Left lobe of liver (tissue), 2 donors: Measurements from ENCODE around the gene ALG14. TPM values are rescaled to one million over a fixed set of nuclear protein-coding genes. Genes with fewer than 3 reads are reported as not detected.
"Not testable (repeated sequence)": the region's sequence is repeated elsewhere in the genome, so short reads cannot be mapped to it uniquely, and the experiment has no call there.

ENCODE experiments used
- ATAC-seq: fragments of 200-7000 bp; cut with Tn5 transposase; one replicate; pipeline ENCODE4 v1.9.1; 2020; ENCODE audit warnings: mild to moderate bottlenecking, moderate library complexity
- DNase-seq: peaks from one replicate; pipeline ENCODE4 v3.0.0-alpha.2; 2020; ENCODE audit warnings: low spot score
- total RNA-seq: library from RNA; stranded (reverse); gene quantifications from one replicate; pipeline ENCODE4 v1.2.1, GENCODE V29; 2021
- donor health status: DM: no; HTN: no; CAD: no; lungs with moderate emphysema.
- donor health status: DM: no; HTN: yes; CAD: no.

The ALG14 gene
- total RNA-seq, 1 donor from 2014 or later: 5.4 TPM

DNA sequence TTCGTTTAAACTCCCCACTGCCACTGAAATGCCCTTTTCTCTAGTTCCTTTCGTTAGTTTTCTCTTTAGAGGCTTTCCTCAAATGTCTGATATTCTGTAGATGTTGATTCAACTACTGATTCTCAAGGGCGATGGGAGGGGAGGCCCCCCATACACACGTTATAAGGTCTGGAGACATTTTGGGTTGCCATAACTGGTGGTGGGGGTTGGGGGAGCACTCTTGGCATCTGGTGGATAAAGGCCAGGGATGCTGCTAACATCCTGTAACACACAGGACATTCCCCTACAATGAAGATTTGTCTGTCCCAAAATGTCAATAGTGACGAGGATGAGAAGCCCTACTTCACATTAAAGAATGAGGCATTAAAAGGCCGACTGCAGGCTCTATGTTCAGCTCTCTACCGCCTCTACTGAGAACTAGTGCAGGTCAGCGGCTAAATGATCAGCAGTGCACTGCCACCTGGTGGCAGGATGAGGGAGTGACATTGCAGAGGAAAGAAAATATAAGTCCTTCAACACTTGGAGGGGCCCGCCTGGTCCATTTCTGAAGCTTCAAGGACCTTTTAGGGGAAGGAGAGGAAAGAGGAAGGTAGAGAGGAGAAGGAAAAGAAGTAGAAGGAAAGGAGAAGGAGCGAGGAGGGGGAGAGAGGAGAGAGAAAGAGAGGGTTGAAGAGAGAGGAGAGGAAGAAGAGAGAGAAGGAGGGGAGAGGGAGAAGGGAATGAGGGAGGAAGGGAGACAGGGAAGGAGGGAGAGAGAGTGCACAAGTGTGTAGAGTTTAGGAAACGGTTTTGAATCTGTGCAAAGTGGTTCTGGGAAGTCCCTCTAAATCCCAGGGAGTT is 29.4 kb downstream of the ALG14 start:
- ATAC-seq (peak; percentile 96), DNase-seq (peak; percentile 82)

DNA sequence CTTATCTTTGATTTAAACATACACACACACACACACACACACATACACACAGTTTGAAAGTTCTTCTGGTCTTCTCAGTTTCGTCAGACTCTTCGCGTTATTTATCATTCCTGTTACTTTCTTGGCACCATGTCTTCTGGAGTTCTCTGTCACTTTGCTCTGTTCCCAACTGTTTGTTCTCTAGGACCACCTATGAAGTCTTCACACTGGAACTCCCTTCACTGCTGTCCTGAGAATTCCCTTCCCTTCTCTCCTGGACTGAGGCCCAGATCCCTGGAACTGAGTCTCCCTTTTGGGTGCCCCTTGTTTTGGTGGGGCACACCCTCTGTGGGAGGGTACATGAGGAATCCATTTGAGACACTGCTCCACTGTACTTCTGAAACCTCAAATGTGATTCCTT is 30.5 kb downstream of the ALG14 start:
- ATAC-seq: no peak
- DNase-seq: no peak

DNA sequence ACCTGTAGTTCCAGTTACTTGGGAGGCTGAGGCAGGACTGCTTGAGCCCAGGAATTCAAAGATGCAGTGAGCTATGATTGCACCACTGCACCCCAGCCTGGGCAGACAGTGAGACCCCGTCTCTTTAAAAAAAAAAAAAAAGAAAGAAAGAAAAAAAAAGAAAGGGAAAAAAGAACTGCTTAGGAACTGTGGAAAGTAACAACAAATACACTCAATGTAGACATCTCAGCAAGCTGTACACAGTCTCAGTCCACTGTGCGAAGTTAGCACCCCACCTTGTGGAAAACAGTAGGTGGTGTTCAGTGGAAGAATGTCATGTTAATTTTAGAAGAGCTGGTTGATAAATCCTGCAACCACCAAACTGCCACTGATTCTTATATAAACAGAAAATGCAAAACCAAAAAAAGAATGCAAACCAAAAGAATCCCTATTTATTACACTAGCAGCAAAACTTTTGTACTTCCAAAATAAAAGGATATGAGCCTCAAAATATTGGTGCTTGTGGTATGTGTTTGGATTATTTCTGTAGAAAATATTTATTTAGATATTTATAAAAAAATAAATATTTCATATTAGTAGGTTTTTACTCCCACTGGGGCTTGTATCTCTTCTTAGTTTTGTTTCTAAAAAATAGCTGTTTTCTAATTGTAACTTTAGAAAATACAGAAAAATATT is 31.1 kb downstream of the ALG14 start:
- DNase-seq: peak; percentile 57
- ATAC-seq: peak; percentile 84

DNA sequence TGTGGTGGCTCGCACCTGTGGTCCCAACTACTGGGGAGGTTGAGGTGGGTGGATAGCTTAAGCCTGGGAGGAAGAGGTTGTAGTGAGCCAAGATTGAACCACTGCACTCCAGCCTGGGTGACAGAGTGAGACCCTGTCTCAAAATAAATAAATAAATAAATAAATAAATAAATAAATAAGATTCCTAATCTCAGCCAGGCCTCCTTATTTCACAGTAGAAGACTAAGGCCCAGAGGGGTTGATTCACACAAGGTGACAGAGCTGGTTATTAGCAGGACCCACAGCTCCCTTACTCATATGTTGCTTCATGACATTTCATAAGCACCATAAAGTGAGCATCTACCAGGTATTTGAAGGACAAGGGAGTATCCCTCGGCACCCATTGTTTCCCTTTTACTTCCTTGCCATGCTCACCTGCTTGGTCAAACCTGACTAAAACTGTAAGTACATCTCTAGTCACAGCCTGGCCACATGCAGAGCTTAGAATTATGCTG is 32.7 kb downstream of the ALG14 start:
- ATAC-seq (no peak), DNase-seq (no peak)

DNA sequence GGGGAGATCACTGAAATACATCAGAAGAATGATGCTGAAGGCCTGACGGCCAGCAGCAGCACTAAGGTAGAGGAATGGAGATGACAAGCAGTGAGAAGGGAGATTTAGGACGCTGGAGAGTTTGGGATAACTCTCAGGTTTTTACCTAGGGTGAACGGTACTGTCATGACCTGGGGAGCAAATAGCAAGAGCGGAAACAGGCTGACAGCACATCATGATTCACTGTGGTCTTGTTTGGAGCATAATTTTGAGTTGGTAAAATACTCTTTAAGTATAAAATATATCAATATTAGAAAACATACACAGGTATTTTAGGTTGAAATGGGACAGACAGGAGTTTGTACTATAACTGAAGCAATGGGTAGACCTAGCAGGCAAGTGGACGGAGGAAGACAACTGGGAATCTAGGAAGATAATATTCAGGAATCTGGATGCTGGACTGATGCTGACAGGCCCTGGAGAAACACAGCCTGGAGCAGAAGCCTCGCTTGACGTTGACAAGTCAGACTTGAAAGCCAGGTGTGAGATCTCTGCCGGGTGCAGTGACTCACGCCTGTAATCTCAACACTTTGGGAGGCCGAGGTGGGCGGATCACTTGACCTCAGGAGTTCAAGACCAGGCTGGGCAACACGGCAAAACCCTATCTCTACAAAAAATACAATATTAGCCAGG is 33.3 kb downstream of the ALG14 start:
- DNase-seq: no peak
- ATAC-seq: no peak

DNA sequence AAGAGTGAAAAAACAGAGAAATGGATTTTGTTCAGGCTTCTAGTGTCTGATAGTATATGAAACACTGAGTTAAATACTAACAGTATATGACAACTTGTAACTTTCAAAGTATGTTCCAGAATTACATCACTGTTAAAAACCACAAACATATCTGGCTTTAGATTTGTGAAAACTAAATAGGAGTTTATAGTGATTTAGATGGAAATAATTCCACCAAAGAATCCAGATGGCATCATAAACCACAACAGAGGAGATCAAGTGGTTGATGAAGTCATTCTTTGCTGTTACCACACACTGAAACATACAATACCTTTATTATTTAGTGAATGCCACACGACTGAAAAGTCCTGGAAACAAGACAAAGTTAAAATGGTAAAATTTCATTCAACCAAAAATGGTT is 37.2 kb downstream of the ALG14 start:
- no peak for DNase-seq
- ATAC-seq: no peak

DNA sequence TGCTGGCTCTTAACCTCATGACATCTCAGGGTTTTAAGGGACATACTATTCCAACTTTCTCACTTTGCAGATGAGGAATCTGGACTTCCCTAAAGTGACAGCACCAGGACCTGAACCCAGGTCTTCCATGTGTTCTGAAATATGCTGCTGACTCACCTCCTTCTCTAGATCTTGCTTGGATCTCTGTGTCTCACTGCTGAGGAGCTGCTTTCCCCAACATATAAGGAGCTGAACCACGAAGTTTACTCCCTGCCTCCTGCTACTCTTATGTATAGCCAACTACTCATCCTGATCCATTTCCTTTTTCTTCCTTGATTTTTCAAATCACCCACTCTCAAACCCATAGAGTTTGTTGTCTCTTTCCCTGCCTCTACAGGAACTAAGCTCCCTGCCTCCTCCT is 38.2 kb downstream of the ALG14 start:
- ATAC-seq (no peak), DNase-seq (no peak)

DNA sequence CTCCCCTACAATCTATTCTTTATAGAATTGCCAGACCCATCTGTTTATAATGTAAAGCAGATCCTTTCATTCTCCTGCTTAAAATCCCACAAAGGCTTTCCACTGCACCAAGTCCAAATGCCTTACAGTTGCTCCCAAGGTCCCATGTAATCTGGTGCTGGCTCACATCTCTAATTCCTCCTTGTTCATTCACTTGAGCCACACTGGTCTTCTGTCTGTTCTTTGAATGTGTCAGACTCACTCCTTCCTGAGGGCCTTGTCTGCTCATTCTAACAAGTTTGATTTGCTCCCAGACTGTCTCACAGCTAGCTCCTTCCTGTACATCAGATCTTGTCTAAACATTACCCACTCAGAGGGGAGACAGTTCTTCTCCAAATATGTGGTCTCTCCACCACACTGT is 38.9 kb downstream of the ALG14 start:
- no peak for DNase-seq
- no peak for ATAC-seq

DNA sequence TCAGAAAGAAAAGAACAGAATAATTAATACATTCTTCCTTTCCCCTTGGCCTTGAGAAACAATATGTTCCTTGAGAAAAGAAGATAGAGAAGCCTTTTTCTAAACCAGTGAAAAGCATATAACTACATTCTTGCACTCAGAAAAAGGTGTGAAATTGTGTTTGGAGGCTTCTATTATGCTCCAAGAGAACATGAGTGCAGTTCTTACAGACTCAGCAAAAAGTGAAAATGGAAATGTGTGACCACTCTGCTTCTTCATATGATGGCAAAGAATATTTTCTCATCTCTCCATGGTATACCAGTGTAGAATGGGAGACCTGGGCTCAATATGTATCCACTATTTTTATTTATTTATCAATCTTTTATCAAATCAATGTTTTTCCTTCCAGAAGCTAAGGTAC is 43.2 kb downstream of the ALG14 start:
- DNase-seq (no peak), ATAC-seq (no peak)

DNA sequence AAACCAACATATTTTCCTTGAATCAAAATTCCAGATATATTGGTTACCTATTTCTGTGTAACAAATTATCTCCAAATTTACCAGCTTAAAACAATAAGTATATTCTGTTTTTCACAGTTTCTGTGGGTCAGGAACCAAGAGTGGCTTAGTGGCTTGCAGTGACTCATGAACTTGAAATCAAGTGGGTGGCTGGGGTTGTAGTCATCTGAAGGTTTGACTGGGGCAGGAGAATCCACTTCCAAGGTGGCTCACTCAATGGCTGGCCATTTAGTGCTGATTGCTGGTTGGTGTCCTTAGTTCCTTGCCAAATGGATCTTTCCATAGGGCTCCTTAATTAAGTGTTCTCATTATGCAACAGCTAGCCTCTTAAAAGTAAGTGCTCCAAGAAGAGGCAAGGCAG is 43.8 kb downstream of the ALG14 start:
- DNase-seq (no peak), ATAC-seq (no peak)

DNA sequence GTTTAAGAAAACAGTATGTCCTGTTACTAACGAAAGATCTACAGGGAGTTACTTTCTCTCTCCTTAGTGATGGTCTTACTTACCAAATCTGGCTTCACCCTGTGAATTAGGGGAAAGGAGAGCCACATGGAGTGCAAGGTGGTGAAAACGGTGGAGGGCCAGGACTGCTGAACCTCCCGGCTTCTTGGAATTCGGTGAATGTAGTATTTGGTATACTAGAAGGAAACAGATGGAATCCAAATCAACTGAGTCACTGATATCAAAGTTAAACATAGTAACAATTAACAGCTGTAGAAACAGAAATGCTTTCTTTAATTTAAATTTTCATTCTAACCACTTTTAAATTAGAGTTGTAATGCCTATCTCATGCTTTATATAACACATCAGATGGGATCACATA is 45.7 kb downstream of the ALG14 start:
- ATAC-seq (no peak), DNase-seq (no peak)

DNA sequence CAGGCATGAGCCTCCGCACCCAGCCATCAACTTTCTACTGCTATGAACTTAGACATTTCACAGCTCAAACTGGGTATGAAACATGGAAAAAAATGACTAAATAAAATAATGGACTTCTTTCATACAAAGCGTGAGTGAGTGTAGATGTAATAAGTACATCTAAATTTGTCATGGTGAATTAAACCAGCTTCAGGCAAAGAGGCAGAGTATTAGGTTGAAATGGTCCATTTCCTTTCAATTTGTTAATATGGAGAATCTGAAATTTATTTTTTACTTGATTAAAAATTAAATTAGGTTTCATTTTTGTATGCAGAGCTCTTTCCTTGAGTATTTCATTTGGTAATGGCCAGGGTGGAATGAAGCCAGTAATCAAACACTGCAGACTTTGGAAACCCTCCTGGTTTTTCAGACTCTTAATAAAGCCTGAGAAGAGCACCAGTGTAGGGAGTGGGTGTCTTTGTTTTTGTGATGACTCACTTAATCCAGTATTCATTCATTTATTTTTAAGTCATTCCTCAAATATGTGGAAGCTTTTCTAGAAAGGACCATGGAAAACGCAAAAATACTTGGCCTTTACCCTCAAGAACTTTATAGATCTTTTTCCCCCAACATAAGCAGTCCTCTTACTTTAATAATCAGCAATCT is 49.2 kb downstream of the ALG14 start:
- no peak for ATAC-seq

DNA sequence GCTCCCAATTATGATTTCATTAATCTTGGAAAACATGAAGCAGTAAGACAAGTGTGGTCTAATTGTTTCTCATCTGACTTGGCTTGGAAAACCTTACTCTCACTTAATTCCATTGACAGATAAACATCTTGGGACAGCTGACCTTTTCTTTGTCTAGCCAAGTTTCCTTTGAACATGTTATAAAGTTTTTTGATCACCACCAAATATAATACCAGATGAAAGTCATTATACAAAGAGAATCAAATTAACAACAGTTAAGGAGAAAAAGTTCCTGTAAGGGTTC is 50.2 kb downstream of the ALG14 start:
- DNase-seq: no peak
- no peak for ATAC-seq

More for the DNA sequence above, 49.2 kb downstream of the ALG14 start:
- DNase-seq: no peak

DNA sequence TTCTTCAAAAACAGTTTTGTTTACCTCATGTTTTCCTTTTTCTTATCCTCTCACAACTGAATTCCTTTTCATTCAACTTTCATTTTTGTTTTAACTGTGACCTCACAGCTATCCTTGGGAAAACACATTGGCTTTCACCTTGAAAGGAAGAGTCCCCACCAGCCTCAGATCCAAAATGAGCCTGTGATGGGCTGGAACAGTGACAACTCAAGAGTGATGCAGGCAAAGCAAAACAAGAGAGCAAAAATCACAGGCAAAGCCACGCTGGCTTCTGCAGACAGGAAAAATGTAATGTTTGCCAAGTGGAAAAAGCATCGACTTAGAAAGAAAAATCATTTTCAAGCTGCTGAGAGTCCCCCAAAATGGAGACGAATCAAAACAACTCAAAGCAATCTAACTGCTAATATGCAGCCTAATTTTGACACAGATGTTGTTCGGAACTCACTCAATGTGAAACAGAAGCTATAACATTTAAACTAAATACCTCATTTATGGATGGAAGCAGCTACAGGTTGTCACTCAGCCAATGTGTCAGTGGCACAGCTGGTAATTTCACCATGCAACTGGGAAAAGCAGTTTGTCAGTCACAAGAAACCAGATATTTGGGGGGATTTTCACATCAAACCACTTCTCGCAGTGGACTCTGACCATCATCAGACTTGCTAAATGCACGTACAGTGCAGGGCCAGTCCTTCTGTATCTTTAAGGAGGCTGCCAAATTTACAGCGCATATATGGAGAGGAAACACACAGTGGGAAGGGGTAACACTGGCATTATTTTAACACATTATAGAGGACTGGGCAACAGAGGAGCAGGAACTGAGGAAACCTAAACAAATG is 50.7 kb downstream of the ALG14 start:
- no peak for DNase-seq
- ATAC-seq: no peak

DNA sequence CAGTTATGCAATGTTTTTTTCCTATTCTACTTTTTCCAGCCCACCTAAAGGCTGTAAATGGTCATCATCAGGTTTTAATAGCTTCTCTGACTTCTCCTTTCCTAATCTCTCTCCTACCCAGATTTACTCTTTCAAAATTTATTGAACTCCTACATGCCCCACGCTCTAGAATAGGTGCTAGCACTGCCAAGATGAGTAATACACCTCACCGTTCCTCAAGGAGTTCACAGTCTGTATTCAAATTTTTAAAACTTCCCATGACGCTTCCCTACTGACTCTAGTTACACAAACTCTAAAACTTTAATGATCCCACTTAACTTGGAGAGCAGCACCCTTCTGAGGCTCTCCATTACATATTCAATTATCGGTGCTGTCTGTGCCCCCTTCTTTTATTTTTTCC is 51.6 kb downstream of the ALG14 start:
- DNase-seq: no peak
- no peak for ATAC-seq

DNA sequence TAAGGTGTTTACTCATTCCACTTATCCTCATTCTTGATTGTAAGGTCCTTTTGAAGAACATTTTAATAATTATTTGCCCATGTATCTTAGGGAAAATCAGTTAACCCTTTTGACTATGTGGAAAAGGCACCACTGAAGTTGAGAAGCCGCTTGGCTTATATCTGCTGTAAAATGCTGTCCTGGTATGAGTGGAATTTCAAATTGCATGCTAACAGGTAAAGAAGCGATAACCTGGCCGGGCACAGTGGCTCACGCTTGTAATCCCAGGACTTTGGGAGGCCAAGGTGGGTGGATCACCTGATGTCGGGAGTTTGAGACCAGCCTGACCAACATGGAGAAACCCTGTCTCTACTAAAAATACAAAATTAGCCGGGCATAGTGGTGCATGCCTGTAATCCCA is 53.3 kb downstream of the ALG14 start:
- not testable (repeated sequence) for DNase-seq, ATAC-seq

DNA sequence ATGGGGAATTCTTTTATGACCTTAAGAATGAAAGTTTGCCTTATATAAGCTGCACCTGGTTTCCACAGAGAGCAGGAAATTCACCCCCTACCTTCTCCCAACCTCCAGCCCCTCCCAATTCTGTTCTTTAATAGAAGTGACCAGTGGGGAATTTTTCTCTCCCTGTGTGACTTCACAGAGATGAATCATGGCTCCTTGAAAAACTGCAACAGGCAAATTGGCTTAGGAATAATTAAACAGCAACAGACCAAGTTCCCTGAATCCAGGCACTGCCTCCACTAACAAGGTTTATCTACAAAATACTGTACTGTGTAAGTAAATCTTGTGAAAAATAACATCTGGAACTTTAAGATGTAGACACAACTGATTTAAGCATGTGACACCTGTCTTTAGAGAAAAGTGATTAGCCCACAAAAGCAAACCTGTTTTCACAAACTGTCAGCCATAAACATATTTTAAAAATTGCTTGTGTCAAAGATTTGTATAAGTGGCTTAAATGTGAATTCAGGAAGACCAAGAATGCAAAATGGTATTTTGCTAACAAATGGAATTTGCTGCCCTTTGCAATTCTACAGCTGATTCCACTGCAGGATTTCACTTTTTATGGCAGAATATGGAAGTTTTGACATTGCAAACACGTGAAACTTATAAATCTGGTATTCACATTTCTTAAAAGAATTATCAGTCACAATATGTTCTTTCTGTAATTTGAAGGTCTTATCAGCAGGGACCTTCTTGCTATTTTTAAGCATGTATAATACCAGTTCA is 54.0 kb downstream of the ALG14 start:
- DNase-seq: no peak
- no peak for ATAC-seq

DNA sequence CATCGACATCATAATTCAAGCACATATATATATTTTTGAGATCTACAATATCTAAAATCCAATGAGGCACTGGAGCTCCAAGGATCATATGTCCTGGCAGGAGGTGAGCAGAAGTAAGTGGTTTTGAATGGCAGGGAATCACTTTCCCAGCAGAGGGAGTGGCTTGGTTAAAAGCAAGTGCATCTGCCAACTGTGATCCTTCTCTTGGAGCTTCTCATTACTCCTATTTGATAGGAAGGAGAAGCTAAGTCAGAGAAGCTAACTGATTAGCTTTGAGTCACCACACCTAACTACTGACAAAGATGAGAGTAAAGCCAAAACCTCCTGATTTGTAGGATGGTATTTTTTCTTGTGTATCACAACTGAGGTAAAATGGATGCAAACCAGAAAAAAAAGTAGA is 55.0 kb downstream of the ALG14 start:
- no peak for ATAC-seq
- DNase-seq: no peak

DNA sequence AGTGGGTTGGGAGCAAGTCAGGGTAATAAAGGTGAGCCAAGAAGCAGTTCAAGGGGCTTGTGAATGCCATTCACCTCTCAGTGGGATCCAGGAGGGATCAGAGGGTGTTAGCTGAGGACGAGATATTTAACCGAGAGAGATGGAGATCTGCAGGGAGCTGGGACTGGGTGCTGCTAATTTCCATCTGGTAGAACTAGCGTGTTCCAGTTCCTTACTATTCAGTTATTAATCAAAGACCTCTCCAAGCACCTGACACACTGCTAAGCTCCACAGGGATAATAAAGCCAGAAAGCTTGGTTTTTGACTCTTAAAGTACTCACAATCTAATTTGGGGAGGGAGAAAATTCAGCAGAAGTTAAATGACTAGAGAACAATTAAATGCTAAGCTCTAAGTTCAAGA is 57.7 kb downstream of the ALG14 start:
- no peak for DNase-seq
- ATAC-seq: no peak
